IPS-NIHi7 (cell line): ENCODE data around the gene NTM.
A peak's percentile ranks its signal among the peaks of the same experiment; 100 is the strongest.

Experiments
- DNase-seq: peaks from one replicate; pipeline ENCODE4 v3.0.0; 2012; ENCODE audit warnings: mixed read lengths; ENCODE audit errors: extremely low spot score

Gene NTM

DNA sequence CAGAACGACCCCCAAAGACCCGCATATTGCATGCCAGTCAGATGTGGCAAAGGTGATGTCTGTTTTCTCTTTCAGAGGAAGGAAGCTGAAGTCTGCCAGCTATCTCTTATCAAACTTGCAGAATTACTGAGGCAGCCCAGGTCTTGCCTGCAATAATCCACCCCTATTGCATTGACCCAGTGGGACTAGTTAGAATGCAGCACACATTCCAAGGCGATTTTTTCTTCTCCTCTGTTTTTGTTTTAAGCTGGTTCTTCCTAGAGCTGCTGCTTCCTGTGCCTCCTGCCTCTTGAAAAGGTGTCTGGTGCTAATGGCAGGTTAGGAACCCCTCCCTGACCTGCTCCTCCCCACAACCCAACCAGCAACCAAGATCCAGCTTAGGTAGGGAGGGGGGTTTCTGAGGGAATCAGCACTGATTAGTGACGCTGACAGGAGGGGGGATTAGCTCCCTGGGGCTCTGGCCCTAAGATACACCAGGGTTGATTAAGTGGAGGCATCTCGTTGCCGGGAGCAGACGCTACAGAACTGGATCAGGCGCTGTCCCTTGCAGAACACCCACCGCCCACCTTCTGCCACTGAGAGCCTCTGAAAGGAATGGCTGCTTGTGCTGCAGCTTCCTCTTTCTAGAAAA, 2.8 kb downstream of the NTM start:
- DNase-seq, result peak; percentile 34

DNA sequence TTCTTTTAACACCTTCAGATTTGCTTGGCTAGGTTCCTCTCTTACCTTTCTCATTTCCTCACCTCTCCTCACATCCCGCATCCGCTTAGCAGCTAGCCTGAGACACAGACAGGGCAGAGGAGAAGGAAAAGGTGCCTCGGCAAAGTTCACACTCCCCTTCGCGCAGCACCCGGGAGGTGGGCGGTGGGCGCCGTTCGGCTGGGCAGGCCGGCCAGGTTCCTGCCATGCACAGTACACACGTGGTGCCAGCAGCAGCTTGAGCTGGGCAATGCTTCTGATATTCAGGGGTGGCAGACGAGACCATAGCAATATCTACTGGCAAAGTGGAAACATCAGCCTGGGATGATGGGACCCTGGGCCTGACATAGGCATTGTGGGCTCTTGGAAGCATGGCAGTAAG, 3.3 kb downstream of the NTM start:
- DNase-seq, result no peak

DNA sequence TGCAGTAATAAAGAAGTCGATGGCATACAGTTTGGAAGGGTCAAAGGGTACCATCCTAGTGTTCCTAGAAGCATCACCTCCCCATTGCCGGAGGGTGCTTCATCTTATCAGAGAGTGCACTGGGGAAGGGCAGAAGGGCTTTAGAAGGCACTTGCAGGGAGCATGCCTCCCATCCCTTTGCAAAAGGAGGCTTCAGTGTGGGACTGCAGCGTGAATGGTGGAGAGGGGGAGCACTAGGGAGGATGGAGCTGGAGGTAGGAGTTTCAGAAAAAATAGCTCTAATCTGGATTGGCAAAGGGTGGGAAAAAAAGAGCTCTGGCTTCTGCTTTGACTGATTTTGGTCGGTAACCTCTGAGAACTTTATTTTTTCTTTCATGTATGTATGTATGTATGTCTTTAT, 5.0 kb downstream of the NTM start:
- no peak for DNase-seq

DNA sequence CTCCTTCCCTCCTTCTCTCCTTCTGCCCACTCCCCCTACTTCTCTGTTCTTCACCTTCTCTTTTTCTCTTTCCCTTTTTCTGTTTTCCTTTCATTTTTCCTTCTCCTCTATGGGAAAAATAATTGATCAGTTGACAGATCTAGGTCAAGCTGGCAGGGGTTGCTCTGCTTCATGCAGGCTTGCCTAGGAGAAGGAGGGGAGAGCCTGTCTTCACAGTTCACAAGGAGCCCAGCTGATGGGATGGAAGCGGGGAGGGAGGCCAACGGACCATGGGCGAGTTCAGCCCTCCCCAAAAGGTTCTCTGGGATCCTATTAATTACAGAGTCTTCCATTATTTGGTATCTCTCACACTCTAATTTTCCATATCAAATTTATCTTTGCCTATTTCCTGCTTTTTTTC, 5.5 kb downstream of the NTM start:
- DNase-seq, result no peak

DNA sequence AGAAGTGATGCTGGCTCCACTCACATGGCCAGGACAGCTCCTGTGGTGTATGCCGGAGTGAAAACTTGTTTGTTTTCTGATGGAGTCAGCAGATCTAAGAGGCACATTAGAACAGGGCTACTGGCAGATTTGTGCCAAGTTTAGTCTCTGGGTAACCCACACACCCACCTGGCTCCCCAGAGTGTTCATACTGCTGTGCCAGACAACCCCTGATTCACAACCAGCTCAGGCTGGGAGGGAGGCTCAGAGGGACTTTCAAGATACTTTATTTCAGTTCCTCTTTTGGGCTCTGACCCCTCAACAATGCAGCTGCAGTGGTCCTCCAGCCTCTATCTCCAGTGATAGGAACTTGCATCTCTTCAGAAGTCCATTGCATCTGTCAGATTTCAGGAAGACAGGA, 8.5 kb downstream of the NTM start:
- DNase-seq, result no peak

DNA sequence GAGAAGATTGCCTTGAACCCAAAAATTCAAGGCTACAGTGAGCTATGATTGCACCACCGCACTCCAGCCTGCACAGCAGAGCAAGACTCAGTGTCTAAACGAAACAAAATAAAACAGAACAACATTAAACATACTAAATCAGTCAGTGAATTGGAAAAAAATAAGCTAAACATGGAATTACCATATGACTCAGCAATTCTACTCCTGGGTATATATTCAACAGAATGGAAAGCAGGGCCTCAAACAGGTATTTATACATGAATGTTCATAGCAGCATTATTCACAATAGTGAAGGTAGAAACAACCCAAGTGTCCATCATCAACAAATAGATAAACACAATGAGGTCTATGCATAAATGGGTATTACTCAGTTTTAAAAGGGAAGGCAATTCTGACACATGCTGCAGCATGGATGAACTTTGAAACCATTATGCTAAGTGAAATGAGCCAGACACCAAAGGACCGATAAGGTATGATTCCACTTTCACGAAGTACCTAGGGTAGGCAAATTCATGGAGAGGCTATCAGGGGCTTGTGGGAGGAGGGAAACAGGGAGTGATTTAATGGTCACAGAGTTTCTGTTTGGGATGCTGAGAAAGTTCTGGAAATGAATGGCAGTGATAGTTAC, 15.5 kb downstream of the NTM start:
- no peak for DNase-seq

DNA sequence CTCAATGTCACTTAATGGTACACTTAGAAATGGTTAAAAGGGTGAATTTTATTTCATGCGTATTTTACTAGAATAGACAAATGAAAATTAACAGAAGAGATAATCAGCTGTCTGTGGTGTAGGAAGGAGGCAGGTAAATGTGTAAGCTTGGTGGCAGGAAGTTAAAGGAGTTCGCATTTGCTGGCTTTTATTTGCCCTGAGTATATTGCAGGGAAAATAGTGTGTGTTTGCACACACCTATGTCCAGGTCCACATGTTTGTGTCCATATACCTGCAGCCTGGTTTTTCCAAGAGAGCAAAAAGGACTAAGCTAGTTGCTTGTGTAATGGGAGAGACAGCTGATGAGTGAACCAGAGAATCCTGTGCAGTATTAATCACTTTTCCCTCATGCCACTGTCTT, 16.0 kb downstream of the NTM start:
- no peak for DNase-seq

DNA sequence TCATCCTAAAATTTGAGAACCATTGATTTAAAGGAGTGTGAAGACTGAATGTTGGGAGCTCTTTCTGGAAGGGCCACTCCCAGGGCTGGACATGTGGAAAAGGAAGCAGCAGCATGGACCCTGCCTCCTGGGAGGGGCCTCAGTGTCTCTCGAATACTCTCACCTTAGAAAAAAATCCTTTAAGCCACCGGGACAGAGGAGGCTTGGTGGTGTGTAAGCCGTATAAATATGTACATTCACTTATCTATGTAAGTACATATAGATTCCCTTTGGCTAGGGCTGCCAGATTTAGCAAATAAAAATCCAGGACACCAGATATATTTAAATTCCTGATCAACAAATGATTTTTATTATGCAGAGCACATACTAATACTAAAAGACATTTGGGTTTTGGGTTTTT, 17.6 kb downstream of the NTM start:
- no peak for DNase-seq

DNA sequence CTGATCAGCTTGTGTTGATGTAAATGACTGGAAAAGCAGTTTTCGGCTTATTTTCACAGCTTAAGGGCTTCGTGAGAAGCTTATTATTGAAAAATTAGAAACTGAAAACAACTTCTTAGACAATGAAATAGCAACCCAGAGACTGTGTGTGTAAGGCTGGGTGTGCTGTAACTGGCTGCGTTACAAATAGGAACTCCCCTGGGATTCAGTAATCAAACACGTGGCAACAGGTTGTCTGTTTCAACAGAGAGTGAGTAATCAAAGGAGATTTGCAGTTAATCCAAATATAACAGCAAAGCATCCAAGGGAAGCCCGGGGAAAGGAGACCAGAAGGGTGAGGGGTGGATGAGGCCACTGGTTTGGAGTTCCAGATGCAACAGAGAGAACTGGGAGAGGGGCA, 19.2 kb downstream of the NTM start:
- no peak for DNase-seq

DNA sequence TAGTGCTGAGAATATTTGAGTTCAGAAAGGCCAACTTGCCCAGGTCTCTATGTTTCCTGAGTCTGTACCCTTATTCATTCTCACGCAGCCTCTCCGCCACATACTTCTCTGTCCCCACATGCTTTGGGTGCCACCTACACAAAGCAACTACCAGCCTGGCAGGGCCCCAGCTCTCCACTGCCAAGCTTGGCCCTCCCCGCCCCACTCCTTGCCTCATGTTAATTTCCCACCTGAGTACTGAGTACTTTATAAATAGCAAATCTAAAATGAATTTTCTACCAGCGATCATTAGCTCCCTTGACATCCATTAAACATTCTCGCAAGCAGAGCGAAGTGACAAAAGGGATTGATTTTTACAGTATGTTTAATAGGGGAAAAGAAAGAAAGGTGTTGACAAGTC, 20.8 kb downstream of the NTM start:
- DNase-seq, result no peak

DNA sequence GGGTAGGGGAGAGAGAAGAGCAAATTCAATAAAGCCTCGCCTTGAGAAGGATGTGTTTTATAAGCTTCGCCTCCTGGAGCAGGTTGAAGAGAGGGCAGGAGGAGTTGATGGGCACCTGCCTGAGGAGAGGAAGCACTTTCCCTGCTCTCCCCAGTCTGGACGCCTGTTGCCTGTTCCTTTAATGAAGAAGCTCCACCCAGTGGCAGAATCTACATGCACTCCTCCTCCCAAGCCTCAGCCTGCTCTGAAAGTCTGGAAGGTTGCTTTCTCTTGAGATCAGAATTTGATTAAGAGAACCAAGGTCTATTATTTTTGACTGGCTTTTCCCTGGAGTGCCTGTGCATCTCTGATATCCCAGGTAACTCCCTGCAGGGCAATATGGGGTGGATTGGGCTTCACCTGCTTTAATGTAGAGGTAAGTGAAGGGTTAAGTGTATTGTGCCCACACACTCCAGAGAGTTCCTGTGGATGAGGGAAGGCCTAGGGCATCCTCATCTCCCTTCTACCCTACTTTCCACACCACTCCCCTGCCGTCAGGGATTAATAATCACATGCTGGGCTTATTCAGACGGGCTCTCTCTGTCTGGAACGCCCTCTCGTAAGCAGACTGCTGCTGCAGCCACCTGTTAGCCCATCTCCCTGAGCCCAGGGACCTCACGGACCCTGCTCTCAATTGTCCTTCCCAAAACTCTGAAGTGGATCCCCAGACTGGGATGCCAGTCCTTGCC, 22.3 kb downstream of the NTM start:
- peak; percentile 67 for DNase-seq

DNA sequence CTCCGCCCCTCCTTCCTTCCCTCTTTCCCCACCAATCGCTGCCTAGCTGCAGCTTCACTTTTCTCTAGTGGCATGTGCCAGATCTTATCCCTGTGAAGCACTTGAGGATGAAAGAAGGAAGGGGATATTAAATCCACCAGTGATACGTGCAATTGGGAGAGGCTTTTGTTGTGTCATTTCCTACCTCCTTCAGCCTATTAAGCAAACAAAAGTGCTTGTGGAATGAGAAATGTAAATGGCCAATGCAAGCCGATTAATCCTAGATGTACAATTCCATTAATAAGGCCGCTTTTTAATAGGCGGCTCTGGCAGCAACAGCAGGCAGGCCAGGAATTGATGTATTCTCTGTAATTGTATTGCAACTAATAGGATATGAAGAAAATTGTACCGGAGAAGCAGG, 23.3 kb downstream of the NTM start:
- no peak for DNase-seq

DNA sequence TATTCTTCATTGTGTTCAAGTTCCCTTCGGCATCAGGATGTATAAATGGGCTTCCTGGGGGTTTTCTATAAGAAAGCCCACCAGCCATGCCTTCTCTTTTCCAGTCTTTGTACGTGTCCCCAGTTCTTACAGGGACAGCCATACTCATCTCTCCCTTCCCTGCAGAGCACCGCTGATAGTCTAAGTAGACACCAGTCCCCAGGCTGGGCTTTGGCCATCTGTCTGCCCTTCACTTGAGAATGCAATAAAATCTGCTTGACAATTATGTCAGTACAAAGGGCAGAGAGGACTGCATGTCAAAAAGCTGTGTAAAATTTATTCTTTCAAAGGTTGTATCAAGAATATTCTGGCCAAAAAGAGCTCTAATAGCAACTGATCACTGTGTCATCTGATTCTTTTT, 27.3 kb downstream of the NTM start:
- no peak for DNase-seq

DNA sequence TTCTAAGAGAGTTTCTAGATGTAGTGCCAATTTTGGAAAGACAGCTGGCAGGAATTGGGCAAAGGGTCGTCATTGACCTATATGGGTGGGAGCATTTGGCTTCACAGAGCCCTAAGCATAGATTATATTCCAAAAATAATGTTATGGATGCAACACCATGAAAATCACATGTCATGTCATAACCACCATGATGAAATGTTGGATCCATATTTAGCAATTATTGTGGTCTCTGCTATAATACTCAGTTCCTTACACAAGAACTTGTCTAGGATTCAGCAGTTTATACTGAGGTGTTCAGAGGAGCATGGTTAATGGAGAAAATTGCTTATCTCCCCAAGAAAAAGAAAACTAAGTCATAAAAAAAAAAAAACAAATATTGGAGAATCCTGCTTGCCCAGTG, 31.6 kb downstream of the NTM start:
- DNase-seq, result no peak

DNA sequence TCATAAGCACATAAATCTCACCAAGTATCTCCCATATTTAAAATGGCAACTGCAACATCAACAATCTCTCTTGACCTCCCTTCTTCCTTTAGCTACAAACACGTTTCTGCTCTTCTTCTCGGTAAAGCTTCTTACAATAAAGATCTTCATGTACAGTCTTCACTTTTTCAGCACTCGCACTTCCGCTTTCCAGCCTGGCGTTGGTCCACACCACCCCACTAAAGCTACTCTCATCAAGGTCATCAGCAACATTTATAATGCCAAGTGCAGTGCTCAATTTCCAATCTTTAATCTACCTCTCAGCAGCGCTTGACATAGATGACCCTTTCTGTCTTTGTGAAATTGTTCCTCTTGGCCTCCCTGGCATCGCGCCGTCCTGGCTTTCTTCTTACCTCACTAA, 33.6 kb downstream of the NTM start:
- no peak for DNase-seq

DNA sequence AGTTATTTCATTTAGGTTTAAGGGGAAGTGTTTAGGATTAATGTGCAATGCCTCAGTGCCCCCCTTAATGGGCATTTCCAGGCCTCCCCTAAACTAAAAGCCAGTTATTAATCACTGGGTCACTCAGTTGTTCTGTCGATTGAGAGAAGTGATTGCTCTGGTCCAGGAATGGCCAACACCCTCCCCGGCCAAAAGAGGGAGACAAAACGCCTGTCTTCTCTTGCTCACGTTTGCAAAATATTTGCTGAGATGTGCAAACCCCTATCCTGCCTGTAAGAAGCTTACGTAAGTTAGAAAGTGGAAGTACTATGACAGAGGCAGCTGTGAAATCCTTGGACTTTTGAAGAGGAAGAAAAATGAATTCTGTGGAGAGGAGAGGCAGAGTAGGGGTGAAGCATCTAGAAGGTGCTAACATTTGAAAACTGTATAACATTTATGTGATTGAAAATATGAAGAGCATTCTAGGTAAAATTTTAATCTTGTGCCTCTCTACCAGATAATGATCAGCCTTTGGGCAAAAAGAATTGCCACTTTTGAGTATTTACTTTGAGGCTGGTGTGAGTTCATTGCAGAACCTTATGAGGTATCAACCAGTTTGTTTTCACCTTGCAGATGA, 37.7 kb downstream of the NTM start:
- DNase-seq, result peak; percentile 68

DNA sequence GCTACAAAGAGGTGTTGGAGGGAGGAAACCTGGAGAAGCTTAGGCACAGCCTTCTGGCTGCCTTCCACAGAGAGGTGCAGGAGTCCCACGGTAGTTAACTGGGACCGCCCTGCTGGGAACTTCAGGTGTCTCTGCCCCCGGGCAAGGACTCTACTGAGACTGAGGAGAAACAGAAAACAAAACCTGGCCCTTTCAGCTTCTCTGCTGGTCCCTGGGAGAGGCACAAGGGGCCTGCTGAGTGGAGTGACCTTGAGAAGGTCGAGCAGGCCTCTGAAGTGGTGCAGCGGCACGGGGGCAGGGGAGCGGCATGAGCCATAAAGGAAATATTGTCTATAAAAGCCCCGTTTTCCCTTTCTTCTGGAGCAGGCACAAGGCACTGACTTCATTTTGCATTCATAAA, 38.9 kb downstream of the NTM start:
- peak; percentile 34 for DNase-seq

DNA sequence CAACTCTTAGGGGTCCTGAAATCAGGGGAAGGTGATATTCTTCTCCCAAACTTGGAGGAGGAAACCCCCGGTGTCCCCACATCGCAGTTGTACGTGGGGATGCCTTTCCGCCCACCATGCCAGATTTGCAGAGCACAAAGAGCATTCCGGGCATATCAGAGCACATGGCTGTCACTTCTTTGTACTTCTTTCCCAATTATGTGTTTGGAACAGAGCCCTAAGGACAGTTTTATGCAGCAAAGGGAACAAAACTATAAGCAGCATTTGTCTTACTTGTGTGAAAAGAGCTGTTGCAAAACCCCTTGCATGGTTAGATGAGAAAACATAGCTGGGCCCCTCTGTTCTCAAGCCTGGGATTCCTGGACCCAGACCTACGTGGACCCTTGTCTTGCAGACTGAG, 41.2 kb downstream of the NTM start:
- DNase-seq, result no peak

DNA sequence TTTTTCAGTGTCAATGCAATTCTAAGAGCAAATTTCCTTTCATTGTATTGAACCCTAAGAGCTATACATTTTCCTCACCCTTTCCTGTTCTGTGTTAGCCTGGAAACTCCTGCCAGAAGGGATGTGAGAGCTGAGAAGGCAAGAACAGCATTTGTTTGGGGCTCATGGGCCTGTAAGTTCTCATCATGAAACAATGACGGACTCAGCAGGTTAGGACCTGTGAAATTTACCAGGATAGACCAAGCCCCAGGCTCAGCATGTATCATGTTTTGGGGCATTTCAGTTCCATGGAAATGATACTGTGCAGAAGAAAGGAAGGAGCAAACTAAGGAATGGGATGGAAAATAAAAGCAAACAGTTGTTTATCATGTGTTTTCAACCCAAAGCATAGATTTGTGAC, 41.6 kb downstream of the NTM start:
- no peak for DNase-seq

DNA sequence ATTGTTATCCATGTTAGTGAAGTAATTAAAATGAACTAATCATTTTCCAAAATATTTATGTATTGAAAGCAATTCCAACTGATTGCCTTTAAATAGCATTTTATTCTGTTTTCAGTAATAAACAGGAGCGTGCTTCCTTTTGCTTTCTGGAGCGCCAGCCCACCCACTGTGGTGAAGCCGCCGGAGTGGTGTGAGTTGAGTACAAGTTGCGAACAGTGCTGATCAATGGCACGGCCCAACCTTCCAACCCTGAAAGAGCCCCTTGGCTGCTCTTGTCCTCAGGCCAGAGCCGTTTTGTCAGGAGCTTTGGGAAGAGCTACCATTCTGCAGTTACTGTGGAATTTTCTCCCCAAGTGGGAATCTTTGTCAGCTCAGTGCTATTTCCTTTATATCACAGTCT, 42.8 kb downstream of the NTM start:
- no peak for DNase-seq

DNA sequence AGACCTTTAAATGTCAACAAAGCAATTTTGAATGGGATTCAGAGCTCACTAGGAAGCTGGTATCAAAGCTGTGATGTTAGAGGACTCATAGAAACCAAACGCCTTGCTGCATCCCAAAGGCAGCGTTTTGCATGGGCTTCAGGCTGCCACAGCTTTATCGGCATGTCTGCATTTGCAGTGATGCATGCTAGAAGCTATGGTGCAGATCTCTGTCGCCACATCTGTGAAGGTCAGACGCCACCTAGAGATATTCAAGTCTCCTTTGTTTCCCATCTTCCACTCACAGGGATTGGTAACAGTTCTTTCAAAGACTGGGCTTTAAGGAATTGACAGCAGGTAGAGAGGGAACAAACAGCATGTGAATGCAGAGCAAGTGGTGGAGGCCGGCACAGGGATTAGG, 47.8 kb downstream of the NTM start:
- peak; percentile 39 for DNase-seq

DNA sequence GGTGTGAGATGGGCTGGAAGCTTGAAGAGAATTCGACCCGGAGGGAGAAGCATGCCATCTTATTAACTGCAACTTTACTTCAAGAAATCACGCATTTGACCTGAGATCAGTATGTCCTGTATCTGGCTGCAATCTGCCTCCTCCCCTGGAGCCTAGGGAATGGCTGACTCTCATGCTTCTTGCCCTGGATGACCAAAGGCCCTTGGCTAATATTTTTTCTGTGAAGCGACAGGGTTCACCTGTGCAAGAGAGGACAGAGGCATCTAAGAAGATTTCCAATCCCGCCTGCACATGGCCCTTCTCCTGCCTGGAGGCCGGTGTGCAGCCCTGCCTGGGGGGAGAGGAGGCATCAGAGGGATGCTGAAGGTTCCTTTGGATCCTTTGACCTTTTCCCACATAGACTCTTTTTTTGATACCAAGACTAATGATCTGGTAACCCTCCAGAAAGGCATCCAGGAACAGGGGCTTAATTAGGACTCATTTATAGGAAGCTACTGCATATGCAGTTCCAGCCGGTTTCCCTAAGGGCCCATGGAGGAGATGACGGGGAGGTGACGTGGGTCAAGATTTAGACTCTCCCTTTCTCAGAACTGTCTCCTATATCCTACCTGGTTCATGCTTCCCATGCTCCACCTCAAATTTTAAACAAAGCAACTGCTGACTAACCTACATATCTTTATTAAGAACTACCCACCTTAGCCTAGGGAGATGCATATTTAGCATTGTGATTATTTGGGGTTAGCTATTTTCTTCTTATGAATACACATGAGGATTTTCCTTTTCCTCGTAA, 50.8 kb downstream of the NTM start:
- no peak for DNase-seq
